NT2/D1 (cell line): ENCODE data around the gene TCN1.

Experiments used
- SUZ12 ChIP-seq: IDR thresholded peaks from 2 replicates; pipeline ENCODE4 v1.6.1; 2011; ENCODE audit not compliant: insufficient read length, insufficient read depth; ENCODE audit errors: extremely low read depth
- YY1 ChIP-seq: IDR thresholded peaks from 2 replicates; pipeline ENCODE4 v1.6.1; 2011; ENCODE audit not compliant: insufficient read length, insufficient read depth
- ZNF274 ChIP-seq: IDR thresholded peaks from 2 replicates; pipeline ENCODE4 v1.6.1; 2011; ENCODE audit warnings: mild to moderate bottlenecking, low read depth, low read length

DNA sequence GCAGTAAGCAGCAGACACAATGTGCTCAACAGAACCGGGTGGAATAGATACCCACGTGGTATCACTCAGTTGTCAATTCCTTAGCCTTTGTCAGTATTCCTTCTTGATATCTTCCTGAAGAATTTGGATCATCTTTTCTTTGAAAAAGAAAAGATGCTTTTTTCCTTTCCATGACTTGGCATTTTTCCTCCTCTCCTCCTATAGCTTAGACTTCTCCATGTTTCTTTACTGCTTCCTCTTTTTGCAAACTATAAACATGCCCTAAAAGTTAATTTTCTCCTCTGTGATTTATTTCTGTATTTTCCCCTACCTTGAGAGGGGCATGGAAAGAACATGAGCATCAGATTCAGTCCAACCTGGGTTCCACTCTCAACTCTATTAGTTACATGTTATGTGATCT is 32.7 kb downstream of the TCN1 start:
- TF ChIP-seq SUZ12 (no peak), ZNF274 (no peak), YY1 (no peak)
